NB4 (cell line): ENCODE data around the gene CHCHD6.

Source experiments
- MYC ChIP-seq: IDR thresholded peaks from 2 replicates; pipeline ENCODE4 v1.6.1; 2011; ENCODE audit warnings: low read depth, low read length
- POLR2A ChIP-seq: IDR thresholded peaks from 2 replicates; pipeline ENCODE4 v1.6.1; 2011; ENCODE audit warnings: mild to moderate bottlenecking; ENCODE audit not compliant: insufficient read length; ENCODE audit errors: extremely low read depth
- TF ChIP-seq, protein P1 (sequence below): IDR thresholded peaks from one replicate; pipeline ENCODE4 v1.5.1; 2012; ENCODE audit warnings: low read depth, low read length

DNA sequence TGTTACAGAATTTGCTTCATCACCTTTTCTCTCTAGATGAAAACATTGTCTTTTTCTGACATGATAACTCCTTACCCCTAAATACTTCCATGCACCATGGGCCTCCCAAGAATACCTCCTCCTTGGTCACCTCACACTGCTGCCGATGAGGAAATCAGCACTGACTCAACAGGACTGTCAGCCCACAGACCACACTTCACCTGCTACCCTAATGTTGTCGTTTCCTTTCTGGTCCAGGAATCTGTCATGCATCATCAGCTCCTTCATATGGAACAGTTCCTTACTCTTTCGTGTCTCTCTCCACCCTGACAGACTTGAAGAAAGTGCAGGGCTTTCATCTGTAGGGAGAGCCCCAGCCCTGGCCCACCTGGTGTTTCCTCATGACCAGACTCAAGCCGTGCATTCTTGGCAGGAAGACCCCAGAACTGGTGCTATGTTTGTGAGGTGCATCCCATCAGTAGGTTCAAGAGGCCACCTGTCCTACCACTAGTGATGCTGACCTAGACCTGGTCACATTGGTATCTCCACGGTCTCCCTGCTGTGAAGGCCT, 237.8 kb downstream of the CHCHD6 start:
- TF ChIP-seq POLR2A (no peak), MYC (no peak)
- TF ChIP-seq, protein P1, sequence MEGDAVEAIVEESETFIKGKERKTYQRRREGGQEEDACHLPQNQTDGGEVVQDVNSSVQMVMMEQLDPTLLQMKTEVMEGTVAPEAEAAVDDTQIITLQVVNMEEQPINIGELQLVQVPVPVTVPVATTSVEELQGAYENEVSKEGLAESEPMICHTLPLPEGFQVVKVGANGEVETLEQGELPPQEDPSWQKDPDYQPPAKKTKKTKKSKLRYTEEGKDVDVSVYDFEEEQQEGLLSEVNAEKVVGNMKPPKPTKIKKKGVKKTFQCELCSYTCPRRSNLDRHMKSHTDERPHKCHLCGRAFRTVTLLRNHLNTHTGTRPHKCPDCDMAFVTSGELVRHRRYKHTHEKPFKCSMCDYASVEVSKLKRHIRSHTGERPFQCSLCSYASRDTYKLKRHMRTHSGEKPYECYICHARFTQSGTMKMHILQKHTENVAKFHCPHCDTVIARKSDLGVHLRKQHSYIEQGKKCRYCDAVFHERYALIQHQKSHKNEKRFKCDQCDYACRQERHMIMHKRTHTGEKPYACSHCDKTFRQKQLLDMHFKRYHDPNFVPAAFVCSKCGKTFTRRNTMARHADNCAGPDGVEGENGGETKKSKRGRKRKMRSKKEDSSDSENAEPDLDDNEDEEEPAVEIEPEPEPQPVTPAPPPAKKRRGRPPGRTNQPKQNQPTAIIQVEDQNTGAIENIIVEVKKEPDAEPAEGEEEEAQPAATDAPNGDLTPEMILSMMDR = no peak
